AG04450 (cell line): ENCODE results near the gene SLC6A4. TPM values are rescaled to one million over a fixed set of nuclear protein-coding genes. Genes with fewer than 3 reads are reported as not detected.
"Not testable (repeated sequence)": the region's sequence is repeated elsewhere in the genome, so short reads cannot be mapped to it uniquely, and the experiment has no call there.

Experiments
- CTCF ChIA-PET: fragments of 300-600, 350-600 bp; formaldehyde crosslinking; extraction: SDS; loops from one replicate; lab custom pipeline; 2022; ENCODE audit warnings: antibody characterized with exemption, inconsistent platforms; lab: Charles Lee
- POLR2A ChIA-PET: fragments of 350-600 bp; formaldehyde crosslinking; extraction: SDS; loops from one replicate; lab custom pipeline; 2021; ENCODE audit warnings: antibody characterized with exemption, inconsistent platforms; lab: Yijun Ruan, JAX
- DNase-seq: peaks from one replicate; pipeline ENCODE4 v3.0.0-alpha.2; 2011; ENCODE audit warnings: low read depth, low spot score
- H3K27ac ChIP-seq: one replicate; pipeline ENCODE4 v1.5.1; 2012; ENCODE audit warnings: low read depth, low read length, control low read depth
- H3K27me3 ChIP-seq: one replicate; pipeline ENCODE4 v1.6.0; 2012; ENCODE audit warnings: low read length; ENCODE audit not compliant: control insufficient read depth, insufficient read depth
- H3K4me3 ChIP-seq: 2 replicates; pipeline ENCODE4 v1.5.1; 2011; ENCODE audit warnings: mild to moderate bottlenecking, low read depth, low read length, control low read depth
- H3K9me3 ChIP-seq: 2 replicates; pipeline ENCODE4 v1.5.1; 2012; ENCODE audit warnings: low read length; ENCODE audit not compliant: control insufficient read depth, insufficient read depth
- polyA plus RNA-seq: library from polyadenylated mRNA; depleted of rRNA; stranded (reverse); fragments of >200 nt; gene quantifications from 2 replicates; pipeline ENCODE4 v1.2.3, GENCODE V29; 2011
- TF ChIP-seq, protein P1 (sequence below): IDR thresholded peaks from 2 replicates; pipeline ENCODE4 v1.5.1; 2011; ENCODE audit warnings: low read depth, low read length, control low read depth, inconsistent platforms

The SLC6A4 gene
- polyA plus RNA-seq, 1 experiment, result not detected

DNA sequence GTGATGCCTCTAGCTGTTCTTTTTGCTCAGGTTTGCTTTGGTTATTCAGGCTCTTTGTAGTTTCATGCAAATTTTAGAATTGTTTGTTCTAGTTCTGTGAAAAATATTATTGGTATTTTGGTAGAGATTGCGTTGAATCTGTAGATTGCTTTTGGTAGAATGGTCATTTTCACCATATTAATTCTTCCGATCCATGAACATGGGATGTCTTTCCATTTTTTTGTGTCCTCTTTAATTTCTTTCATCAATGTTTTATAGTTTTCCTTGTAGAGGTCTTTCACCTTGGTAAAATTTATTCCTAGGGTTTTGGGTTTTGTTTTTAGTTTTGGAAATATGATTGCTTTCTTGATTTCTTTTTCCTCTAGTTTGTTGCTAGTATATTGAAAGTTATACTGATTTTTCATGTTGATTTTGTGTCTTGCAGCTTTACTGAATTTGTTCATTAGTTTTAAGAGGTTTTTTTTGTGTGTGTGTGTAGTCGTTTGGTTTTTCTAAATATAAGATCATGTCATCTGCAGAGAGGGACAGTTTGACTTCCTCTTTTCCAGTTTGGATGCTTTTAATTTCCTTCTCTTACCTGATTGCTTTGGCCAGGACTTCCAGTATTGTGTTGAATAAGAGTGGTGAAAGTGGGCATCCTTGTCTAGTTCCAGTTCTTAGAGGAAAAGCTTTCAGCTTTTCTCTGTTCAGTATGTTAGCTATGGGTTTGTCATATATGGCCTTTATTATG is 76.4 kb downstream of the SLC6A4 start:
- Histone ChIP-seq H3K4me3 (no peak overlapping the region), H3K9me3 (peaks cover 3% of the 10 kb centered on the region), H3K27me3 (no peaks in the 10 kb centered on the region), H3K27ac (no peak overlapping the region)
- no peak for DNase-seq
- TF ChIP-seq, protein P1, sequence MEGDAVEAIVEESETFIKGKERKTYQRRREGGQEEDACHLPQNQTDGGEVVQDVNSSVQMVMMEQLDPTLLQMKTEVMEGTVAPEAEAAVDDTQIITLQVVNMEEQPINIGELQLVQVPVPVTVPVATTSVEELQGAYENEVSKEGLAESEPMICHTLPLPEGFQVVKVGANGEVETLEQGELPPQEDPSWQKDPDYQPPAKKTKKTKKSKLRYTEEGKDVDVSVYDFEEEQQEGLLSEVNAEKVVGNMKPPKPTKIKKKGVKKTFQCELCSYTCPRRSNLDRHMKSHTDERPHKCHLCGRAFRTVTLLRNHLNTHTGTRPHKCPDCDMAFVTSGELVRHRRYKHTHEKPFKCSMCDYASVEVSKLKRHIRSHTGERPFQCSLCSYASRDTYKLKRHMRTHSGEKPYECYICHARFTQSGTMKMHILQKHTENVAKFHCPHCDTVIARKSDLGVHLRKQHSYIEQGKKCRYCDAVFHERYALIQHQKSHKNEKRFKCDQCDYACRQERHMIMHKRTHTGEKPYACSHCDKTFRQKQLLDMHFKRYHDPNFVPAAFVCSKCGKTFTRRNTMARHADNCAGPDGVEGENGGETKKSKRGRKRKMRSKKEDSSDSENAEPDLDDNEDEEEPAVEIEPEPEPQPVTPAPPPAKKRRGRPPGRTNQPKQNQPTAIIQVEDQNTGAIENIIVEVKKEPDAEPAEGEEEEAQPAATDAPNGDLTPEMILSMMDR, result no peak
- POLR2A ChIA-PET, result no interaction called here
- CTCF ChIA-PET, result no interaction called here

- TF ChIP-seq, protein P1, result no peak
- ChIA-PET POLR2A (no interaction called here), CTCF (no interaction called here)
- Histone ChIP-seq H3K9me3 (peaks cover 3% of the 10 kb centered on the region), H3K27ac (no peak overlapping the region), H3K4me3 (no peak overlapping the region), H3K27me3 (no peaks in the 10 kb centered on the region)
- no peak for DNase-seq
These were observed 80.1 kb downstream of the SLC6A4 start for GRCh38 chr17:30155389-30155788.

- TF ChIP-seq, protein P1, result no peak
- CTCF ChIA-PET, result interaction anchor here (0.6 kb wide), 1 partner anchor 808 kb away, joined by 3 read pairs; no protein-coding TSS in a partner anchor
- no peaks in the 10 kb centered on the region for H3K27me3 ChIP-seq
- H3K4me3 ChIP-seq, result no peak overlapping the region
- POLR2A ChIA-PET, result no interaction called here
- no peak for DNase-seq
- H3K9me3 ChIP-seq, result no peaks in the 10 kb centered on the region
- H3K27ac ChIP-seq, result no peak overlapping the region
These were observed 82.0 kb downstream of the SLC6A4 start for GRCh38 chr17:30153463-30153862.

GRCh38 chr17:30151471-30151870 is 84.0 kb downstream of the SLC6A4 start:
- Histone ChIP-seq H3K27ac (no peak overlapping the region), H3K4me3 (no peak overlapping the region), H3K9me3 (no peaks in the 10 kb centered on the region; the same call in 1 of the 2 replicates), H3K27me3 (no peaks in the 10 kb centered on the region)
- CTCF ChIA-PET, result interaction anchor here (0.7 to 1.4 kb wide), 3 partner anchors 16 to 325 kb away, joined by 3 read pairs; partner anchors contain the start of gene GOSR1
- POLR2A ChIA-PET, result no interaction called here
- TF ChIP-seq, protein P1, result no peak
- DNase-seq, result no peak

DNA sequence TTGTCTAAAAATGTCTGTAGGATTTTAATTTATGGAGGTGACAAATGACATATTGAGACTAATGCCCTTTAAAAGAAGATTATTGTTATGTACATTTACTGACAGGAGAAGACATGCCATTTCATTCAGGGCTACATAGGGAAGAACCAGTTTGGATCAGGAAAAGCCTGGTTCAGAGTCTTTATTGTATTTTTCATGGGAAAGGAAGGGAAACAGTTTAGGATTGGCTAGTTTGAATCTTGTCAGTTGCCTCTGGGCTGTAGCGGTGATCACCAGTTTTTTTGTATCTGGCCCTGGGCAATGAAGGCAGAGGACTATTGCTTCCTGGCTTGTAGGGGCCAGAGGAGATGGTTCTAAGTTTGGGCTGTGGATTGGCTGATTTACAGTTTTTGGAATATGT is 87.1 kb downstream of the SLC6A4 start:
- Histone ChIP-seq H3K4me3 (no peak overlapping the region), H3K9me3 (no peaks in the 10 kb centered on the region; the same call in 1 of the 2 replicates), H3K27me3 (no peaks in the 10 kb centered on the region), H3K27ac (peak overlapping the region; percentile 11)
- TF ChIP-seq, protein P1, result no peak
- DNase-seq, result no peak
- POLR2A ChIA-PET, result no interaction called here
- CTCF ChIA-PET, result interaction anchor here (1.1 to 1.4 kb wide), 2 partner anchors 22 to 44 kb away, joined by 3 to 4 read pairs; no protein-coding TSS in a partner anchor

- H3K27me3 ChIP-seq, DNase-seq, POLR2A ChIA-PET, H3K4me3 ChIP-seq, H3K9me3 ChIP-seq, H3K27ac ChIP-seq: not testable (repeated sequence)
- CTCF ChIA-PET, result interaction anchor here (1.1 to 1.4 kb wide), 2 partner anchors 22 to 44 kb away, joined by 3 to 4 read pairs; no protein-coding TSS in a partner anchor
These were observed 87.6 kb downstream of the SLC6A4 start for GRCh38 chr17:30147860-30148259.
